Keratinocyte (primary cell): ENCODE measurements around the gene CIART.

Source experiments
- CTCF ChIP-seq, 3 experiments: IDR thresholded peaks in 1 of 3; conservative IDR thresholded peaks in 1 of 3; optimal IDR thresholded peaks in 1 of 3; 2 replicates in 2 of 3; 3 replicates in 1 of 3; pipeline versions ENCODE3 to v1.5.1; 2011; ENCODE audit warnings: low read length in 3 of 3, mild to moderate bottlenecking in 3 of 3, moderate library complexity in 2 of 3, control low read depth in 1 of 3, inconsistent platforms in 1 of 3; ENCODE audit not compliant: insufficient read depth in 2 of 3; ENCODE audit errors: extremely low read depth in 1 of 3
- EZH2 ChIP-seq: IDR thresholded peaks from one replicate; pipeline ENCODE4 v1.6.1; 2012; ENCODE audit warnings: inconsistent platforms, mild to moderate bottlenecking, low read length, moderate library complexity

DNA sequence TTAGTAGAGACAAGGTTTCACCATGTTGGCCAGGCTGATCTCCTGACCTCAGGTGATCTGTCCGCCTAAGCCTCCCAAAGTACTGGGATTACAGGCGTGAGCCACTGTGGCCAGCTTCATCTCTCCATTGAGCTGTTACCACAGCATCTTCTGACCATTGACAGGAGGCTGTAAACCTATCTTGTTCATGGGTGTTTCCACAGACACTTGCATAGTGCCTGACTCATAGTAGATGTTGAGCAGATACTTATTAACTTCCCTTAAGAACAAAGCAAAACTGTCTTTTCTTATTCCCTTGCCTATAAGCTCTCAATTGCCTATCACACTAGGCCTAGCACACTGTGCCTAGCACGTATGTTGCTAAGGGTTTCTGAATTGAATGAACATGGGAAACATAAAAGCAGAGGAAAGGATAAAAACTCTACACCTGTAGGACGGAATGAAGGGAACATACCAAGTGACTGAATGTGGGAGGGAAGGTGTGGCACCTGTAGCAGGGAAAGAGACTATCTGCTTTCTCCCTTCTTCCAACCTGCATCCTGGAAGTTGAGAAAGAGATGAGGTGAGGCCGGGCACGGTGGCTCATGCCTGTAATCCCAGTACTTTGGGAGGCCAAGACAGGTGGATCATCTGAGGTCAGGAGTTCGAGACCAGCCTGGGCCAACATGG, 10.9 kb upstream of the CIART start:
- TF ChIP-seq CTCF (optimal IDR thresholded peaks at IDR 0.05 in 1 of 3, IDR thresholded peaks at IDR 0.05 in 1 of 3, conservative IDR thresholded peaks at IDR 0.05 in 1 of 3; ENCODE audit: extremely low read depth in 1 of 3, insufficient read depth in 2 of 3, low read length in 3 of 3) (no peak), EZH2 (no peak)
